Progenitor cell of endocrine pancreas (in vitro differentiated cells): ENCODE results near the gene ATG10. TPM values are rescaled to one million over a fixed set of nuclear protein-coding genes. Genes with fewer than 3 reads are reported as not detected.

Experiments used
- DNase-seq: peaks from one replicate; pipeline ENCODE4 v3.0.0; 2021; ENCODE audit warnings: low spot score; ENCODE audit not compliant: unreplicated experiment
- H3K27ac Mint-ChIP-seq: 2 replicates; pipeline ENCODE4 v1.8.0; 2021; ENCODE audit warnings: mild to moderate bottlenecking, moderate library complexity, mixed read lengths
- H3K27me3 Mint-ChIP-seq: 2 replicates; pipeline ENCODE4 v1.8.0; 2021; ENCODE audit warnings: mixed read lengths
- H3K36me3 Mint-ChIP-seq: 2 replicates; pipeline ENCODE4 v1.8.0; 2022; ENCODE audit warnings: mixed read lengths; ENCODE audit not compliant: insufficient read depth
- H3K4me1 Mint-ChIP-seq: 2 replicates; pipeline ENCODE4 v1.8.0; 2021; ENCODE audit warnings: low read depth, mixed read lengths
- H3K4me3 Mint-ChIP-seq: 2 replicates; pipeline ENCODE4 v1.8.0; 2021; ENCODE audit warnings: low read depth, mild to moderate bottlenecking, moderate library complexity, mixed read lengths
- H3K9me3 Mint-ChIP-seq: 2 replicates; pipeline ENCODE4 v1.8.0; 2021; ENCODE audit warnings: low read depth, mixed read lengths
- total RNA-seq: library from RNA; stranded (reverse); gene quantifications from 2 replicates; pipeline ENCODE4 v1.2.1, GENCODE V29; 2021
- TF ChIP-seq, protein P1 (sequence below): fragments of 200-600 bp; sonication (generic); IDR thresholded peaks from one replicate; pipeline ENCODE4 v1.5.0; 2021; ENCODE audit warnings: antibody characterized with exemption, mild to moderate bottlenecking; ENCODE audit not compliant: unreplicated experiment

ATG10 gene
- total RNA-seq, 1 donor from 2014 or later, result 10.8 TPM

DNA sequence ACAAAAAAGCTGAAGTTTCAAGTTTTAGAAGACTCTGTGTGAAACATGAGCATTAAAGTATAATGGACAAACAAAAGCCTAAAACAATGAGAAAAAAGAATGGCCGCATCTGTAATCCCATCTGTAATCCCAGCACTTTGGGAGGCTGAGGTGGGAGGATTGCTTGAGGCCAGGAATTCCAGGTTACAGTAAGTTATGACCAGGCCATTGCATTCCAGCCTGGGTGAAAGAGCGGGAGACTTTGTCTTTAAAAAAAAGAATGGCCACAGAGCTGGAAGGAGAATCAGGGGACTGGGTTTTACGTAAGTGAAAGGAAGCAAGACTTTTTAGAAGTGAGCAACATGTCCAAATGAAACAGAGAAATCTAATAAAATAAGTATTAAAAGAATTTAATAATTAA is 2.6 kb upstream of the ATG10 start:
- H3K9me3 Mint-ChIP-seq, result no peaks in the 10 kb centered on the region
- DNase-seq, result no peak

DNA sequence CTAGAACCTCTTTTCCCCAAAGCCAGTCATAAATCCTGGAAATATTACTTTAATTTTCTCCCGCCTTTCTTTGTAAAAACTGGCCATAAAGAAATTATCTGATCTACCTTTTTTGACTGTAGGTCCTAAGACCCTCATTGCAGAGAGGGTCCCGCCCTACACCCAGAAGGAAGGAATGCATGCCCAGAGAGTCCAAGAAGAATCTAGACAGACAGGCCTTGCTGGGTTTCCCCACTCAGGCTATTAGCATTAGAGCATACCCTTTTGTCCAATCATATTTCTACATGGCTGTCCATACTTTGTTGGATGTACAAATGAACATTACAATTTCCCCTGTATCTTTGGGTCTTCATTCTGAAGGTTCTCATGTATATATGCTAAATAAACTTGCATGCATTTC is 1.9 kb upstream of the ATG10 start:
- H3K27ac Mint-ChIP-seq, result no peak overlapping the region
- H3K27me3 Mint-ChIP-seq, result no peaks in the 10 kb centered on the region
- H3K36me3 Mint-ChIP-seq, result no peaks in the 10 kb centered on the region

More for the DNA sequence above, 2.6 kb upstream of the ATG10 start:
- no peaks in the 10 kb centered on the region for H3K36me3 Mint-ChIP-seq
- H3K27me3 Mint-ChIP-seq, result no peaks in the 10 kb centered on the region
- no peak overlapping the region for H3K27ac Mint-ChIP-seq
- H3K4me1 Mint-ChIP-seq, result peaks cover 13% of the 10 kb centered on the region
- H3K4me3 Mint-ChIP-seq, result no peak overlapping the region
- TF ChIP-seq, protein P1, sequence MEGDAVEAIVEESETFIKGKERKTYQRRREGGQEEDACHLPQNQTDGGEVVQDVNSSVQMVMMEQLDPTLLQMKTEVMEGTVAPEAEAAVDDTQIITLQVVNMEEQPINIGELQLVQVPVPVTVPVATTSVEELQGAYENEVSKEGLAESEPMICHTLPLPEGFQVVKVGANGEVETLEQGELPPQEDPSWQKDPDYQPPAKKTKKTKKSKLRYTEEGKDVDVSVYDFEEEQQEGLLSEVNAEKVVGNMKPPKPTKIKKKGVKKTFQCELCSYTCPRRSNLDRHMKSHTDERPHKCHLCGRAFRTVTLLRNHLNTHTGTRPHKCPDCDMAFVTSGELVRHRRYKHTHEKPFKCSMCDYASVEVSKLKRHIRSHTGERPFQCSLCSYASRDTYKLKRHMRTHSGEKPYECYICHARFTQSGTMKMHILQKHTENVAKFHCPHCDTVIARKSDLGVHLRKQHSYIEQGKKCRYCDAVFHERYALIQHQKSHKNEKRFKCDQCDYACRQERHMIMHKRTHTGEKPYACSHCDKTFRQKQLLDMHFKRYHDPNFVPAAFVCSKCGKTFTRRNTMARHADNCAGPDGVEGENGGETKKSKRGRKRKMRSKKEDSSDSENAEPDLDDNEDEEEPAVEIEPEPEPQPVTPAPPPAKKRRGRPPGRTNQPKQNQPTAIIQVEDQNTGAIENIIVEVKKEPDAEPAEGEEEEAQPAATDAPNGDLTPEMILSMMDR, result no peak

DNA sequence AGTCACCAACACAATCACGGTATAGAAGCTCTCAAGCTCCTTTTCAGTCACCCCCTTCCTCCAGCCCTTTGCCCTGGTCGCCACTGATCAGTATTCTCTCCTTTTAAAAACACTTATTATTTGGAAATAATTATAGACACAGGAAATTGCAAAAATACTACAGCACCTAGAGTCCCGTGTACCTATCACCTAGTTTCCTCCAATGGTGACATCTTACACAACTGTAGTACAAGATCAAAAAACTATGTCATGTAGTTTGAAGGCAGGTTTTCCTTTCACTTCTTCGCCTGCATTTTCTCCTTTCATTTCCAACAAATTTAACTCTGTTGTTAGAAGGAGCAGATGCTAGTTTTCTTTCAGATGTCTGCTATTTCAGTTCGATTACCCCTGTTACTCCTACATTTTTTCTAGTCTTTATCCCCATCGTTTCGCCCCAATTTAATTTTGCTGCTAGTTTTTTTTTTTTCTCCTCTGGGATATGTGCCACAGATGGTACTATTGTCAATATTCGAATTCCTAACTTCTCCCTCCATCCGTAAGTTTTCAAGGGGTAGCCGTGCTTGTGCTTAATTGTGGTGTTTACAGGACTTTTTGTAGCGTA is 612 bp upstream of the ATG10 start:
- TF ChIP-seq, protein P1, result no peak
- Mint-ChIP-seq H3K9me3 (no peaks in the 10 kb centered on the region), H3K27ac (peak overlapping the region; percentile 93), H3K4me3 (peak overlapping the region; percentile 81), H3K4me1 (peaks cover 13% of the 10 kb centered on the region), H3K27me3 (no peaks in the 10 kb centered on the region), H3K36me3 (no peaks in the 10 kb centered on the region)
- DNase-seq, result no peak

More for the DNA sequence above, 1.9 kb upstream of the ATG10 start:
- H3K4me1 Mint-ChIP-seq, result peaks cover 13% of the 10 kb centered on the region
- no peak overlapping the region for H3K4me3 Mint-ChIP-seq
- no peak for DNase-seq
- H3K9me3 Mint-ChIP-seq, result no peaks in the 10 kb centered on the region
- TF ChIP-seq, protein P1, result no peak

DNA sequence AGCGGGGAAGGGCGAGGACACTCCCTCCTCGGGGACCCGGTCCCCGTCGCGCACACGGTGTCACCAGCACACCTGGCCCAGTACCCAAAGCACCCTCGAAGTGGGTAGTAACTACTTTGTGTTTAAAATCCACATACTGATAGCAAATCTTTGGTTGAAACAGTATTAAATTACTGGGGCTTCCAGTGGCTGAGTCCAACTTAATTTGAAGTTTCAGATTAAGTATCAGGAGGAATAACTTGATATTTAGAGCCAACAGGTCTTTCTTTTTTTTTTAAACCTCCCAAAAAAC is 615 bp downstream of the ATG10 start:
- Mint-ChIP-seq H3K36me3 (peaks cover 6% of the 10 kb centered on the region), H3K27me3 (no peaks in the 10 kb centered on the region), H3K4me1 (peaks cover 13% of the 10 kb centered on the region), H3K27ac (peak overlapping the region; percentile 96), H3K9me3 (no peaks in the 10 kb centered on the region), H3K4me3 (peak overlapping the region; percentile 75)
- TF ChIP-seq, protein P1, result no peak
- DNase-seq, result no peak

DNA sequence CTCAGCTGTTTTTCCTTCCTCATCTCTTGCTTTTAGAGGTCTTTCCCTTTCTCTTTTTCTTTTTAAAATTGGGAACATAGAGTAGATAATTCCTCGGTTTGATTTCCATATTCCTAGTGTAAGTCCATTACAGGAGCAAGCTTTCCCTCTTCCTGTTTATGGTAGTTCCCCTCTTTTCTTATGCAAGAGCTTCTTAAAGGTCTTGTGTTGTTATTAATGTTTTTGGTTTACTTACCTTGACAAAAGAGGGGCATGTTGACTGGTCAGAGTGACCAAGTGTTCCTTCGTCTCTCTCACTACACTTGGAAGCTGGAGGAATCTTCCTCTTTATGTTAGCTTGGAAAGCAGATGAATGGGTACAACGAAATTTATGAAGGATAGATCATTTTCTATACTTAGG is 8.3 kb downstream of the ATG10 start:
- no peak overlapping the region for H3K4me3 Mint-ChIP-seq
- H3K4me1 Mint-ChIP-seq, result peaks cover 11% of the 10 kb centered on the region
- peak overlapping the region; percentile 22 for H3K27ac Mint-ChIP-seq
- H3K27me3 Mint-ChIP-seq, result no peaks in the 10 kb centered on the region
- H3K36me3 Mint-ChIP-seq, result peaks cover 26% of the 10 kb centered on the region
- TF ChIP-seq, protein P1, result no peak
- H3K9me3 Mint-ChIP-seq, result peaks cover 3% of the 10 kb centered on the region
- no peak for DNase-seq
